Endothelial cell of umbilical vein (primary cell): ENCODE data around the gene GAA. TPM values are rescaled to one million over a fixed set of nuclear protein-coding genes. Genes with fewer than 3 reads are reported as not detected.

Experiments used
- BruUV-seq: library from RNA; stranded (reverse); fragments of 400-500 nt; replicated peaks from 2 replicates; lab custom pipeline; 2021; lab: Mats Ljungman, UMichigan
- CTCF ChIA-PET: fragments of 300-600, 350-600 bp; sonication (Branson Sonifier 250); formaldehyde crosslinking; loops from one replicate; lab custom pipeline; 2021; ENCODE audit warnings: antibody characterized with exemption, inconsistent platforms; lab: Charles Lee
- POLR2A ChIA-PET: fragments of 300-600, 350-600 bp; sonication (Branson Sonifier 250); formaldehyde crosslinking; loops from one replicate; lab custom pipeline; 2021; ENCODE audit warnings: antibody characterized with exemption, inconsistent platforms; lab: Charles Lee
- DNase-seq: peaks from one replicate; pipeline ENCODE4 v3.0.0-alpha.2; 2011; ENCODE audit warnings: low read depth, low spot score
- FAIRE-seq: peaks from 2 replicates; lab custom pipeline; 2011; peaks lifted over from hg19 to GRCh38; lab: Jason Lieb, UNC
- H2AFZ ChIP-seq: 2 replicates; pipeline ENCODE4 v1.6.0; 2012; ENCODE audit warnings: low read depth, low read length, control low read depth, inconsistent platforms
- H3K27ac ChIP-seq: 2 replicates; pipeline ENCODE4 v1.5.1; 2011; ENCODE audit warnings: low read depth, mild to moderate bottlenecking, control low read depth, low read length, moderate library complexity; ENCODE audit not compliant: insufficient read depth
- H3K27me3 ChIP-seq, 2 experiments: 2 replicates each; pipeline versions ENCODE4 v1.6.0 to v1.6.1; 2011; ENCODE audit warnings: low read length in 2 of 2, mixed read lengths in 1 of 2; ENCODE audit not compliant: control insufficient read depth in 2 of 2, insufficient read depth in 2 of 2
- H3K36me3 ChIP-seq, 2 experiments: 2 replicates in 1 of 2; 3 replicates in 1 of 2; pipeline ENCODE4 v1.5.1; 2011; ENCODE audit warnings: low read length in 2 of 2, mild to moderate bottlenecking in 1 of 2, moderate library complexity in 1 of 2; ENCODE audit not compliant: control insufficient read depth in 2 of 2, insufficient read depth in 2 of 2; ENCODE audit errors: extremely low read depth in 1 of 2
- H3K4me1 ChIP-seq: 3 replicates; pipeline ENCODE4 v1.5.1; 2011; ENCODE audit warnings: mild to moderate bottlenecking, low read length; ENCODE audit not compliant: control insufficient read depth, insufficient read depth; ENCODE audit errors: extremely low read depth
- H3K4me2 ChIP-seq: 2 replicates; pipeline ENCODE4 v1.6.1; 2011; ENCODE audit warnings: low read length, control low read depth, mixed read lengths; ENCODE audit not compliant: insufficient read depth
- H3K4me3 ChIP-seq, 3 experiments: fragments of 200-600 bp in 1 of 3; sonication (generic), shearing (Covaris generic) in 1 of 3; replicated peaks in 1 of 3; 2 replicates each; pipeline ENCODE4 v1.5.1; 2011 to 2016; ENCODE audit warnings: control low read depth in 3 of 3, low read length in 3 of 3, mild to moderate bottlenecking in 2 of 3, inconsistent platforms in 1 of 3, low read depth in 1 of 3, moderate library complexity in 1 of 3; ENCODE audit not compliant: insufficient read depth in 1 of 3
- H3K79me2 ChIP-seq: 2 replicates; pipeline ENCODE4 v1.6.0; 2012; ENCODE audit warnings: low read length, inconsistent platforms; ENCODE audit not compliant: control insufficient read depth, insufficient read depth
- H3K9ac ChIP-seq: replicated peaks from 2 replicates; pipeline ENCODE3; 2011; ENCODE audit warnings: low read length, control low read depth; ENCODE audit not compliant: insufficient read depth; ENCODE audit errors: extremely low read depth
- H3K9me1 ChIP-seq: replicated peaks from 3 replicates; pipeline ENCODE4 v1.6.0; 2011; ENCODE audit warnings: mild to moderate bottlenecking, low read length; ENCODE audit not compliant: control insufficient read depth, insufficient read depth; ENCODE audit errors: extremely low read depth
- H3K9me3 ChIP-seq: replicated peaks from 2 replicates; pipeline ENCODE4 v1.5.1; 2012; ENCODE audit warnings: low read length, inconsistent platforms; ENCODE audit not compliant: control insufficient read depth, insufficient read depth
- H4K20me1 ChIP-seq: replicated peaks from 2 replicates; pipeline ENCODE3; 2011; ENCODE audit warnings: mild to moderate bottlenecking, low read length; ENCODE audit not compliant: control insufficient read depth, insufficient read depth; ENCODE audit errors: extremely low read depth
- CTCF ChIP-seq, 2 donors: IDR thresholded peaks; 1 replicate in 1 of 2; 2 replicates in 1 of 2; pipeline ENCODE4 v1.5.1; 2011; ENCODE audit warnings: low read length in 2 of 2, mild to moderate bottlenecking in 2 of 2, moderate library complexity in 2 of 2, control low read depth in 1 of 2, inconsistent platforms in 1 of 2, low read depth in 1 of 2; ENCODE audit not compliant: insufficient read depth in 1 of 2; ENCODE audit errors: extremely low read depth in 1 of 2
- EZH2 ChIP-seq: IDR thresholded peaks from 2 replicates; pipeline ENCODE4 v1.6.1; 2012; ENCODE audit warnings: borderline replicate concordance, low read depth, mild to moderate bottlenecking, moderate library complexity, low read length, inconsistent platforms; ENCODE audit not compliant: severe bottlenecking
- FOS ChIP-seq: IDR thresholded peaks from 2 replicates; pipeline ENCODE4 v1.6.1; 2011; ENCODE audit warnings: mild to moderate bottlenecking, low read length, moderate library complexity, borderline replicate concordance; ENCODE audit not compliant: insufficient read depth
- GATA2 ChIP-seq: IDR thresholded peaks from 2 replicates; pipeline ENCODE4 v1.7.0; 2011; ENCODE audit warnings: low read depth, mild to moderate bottlenecking, moderate library complexity, mixed read lengths, low read length; ENCODE audit not compliant: insufficient read length, insufficient read depth
- MAX ChIP-seq: IDR thresholded peaks from 2 replicates; pipeline ENCODE4 v1.6.1; 2011; ENCODE audit not compliant: insufficient read depth, insufficient read length
- MYC ChIP-seq: IDR thresholded peaks from one replicate; pipeline ENCODE4 v1.6.1; 2011; ENCODE audit warnings: mild to moderate bottlenecking, low read depth, low read length
- POLR2AphosphoS5 ChIP-seq: IDR thresholded peaks from 2 replicates; pipeline ENCODE4 v1.6.1; 2012; ENCODE audit warnings: low read depth, mild to moderate bottlenecking, control low read depth, low read length, moderate library complexity; ENCODE audit not compliant: insufficient read depth
- dilution Hi-C: fragments of 300-500 bp; cut with MboI; formaldehyde crosslinking; loops from one replicate; pipeline ENCODE4 v1.15.0; 2019; ENCODE audit warnings: low sequenced_read_pairs; ENCODE audit not compliant: extremely low pct_ligation_motif_present
- intact Hi-C: fragments of 100-400 bp; cut with micrococcal nuclease; formaldehyde crosslinking; loops from one replicate; pipeline ENCODE4 v1.10.0; 2022
- polyA plus RNA-seq, 4 experiments: library from polyadenylated mRNA; depleted of rRNA in 3 of 4; stranded (reverse) in 3 of 4; unstranded in 1 of 4; fragments of >200 nt; gene quantifications; 2 replicates each; pipeline versions ENCODE4 v1.2.1 to v1.2.3, GENCODE V29; 2011 to 2012; ENCODE audit warnings: missing spikeins in 1 of 4
- total RNA-seq: library from RNA; stranded (reverse); gene quantifications from 2 replicates; pipeline ENCODE4 v1.2.3, GENCODE V29; 2021

Gene GAA
- total and polyA plus RNA-seq, 2 donors (not counting 3 experiments of a cell fraction or from before 2014, with no cell fraction given): 26.3 to 49.7 TPM

- no peak for DNase-seq
- H3K9ac ChIP-seq: no peak overlapping the region
- no peaks in the 10 kb centered on the region for H3K27me3 ChIP-seq
- H4K20me1 ChIP-seq: no peaks in the 10 kb centered on the region
- no TSS peak for BruUV-seq
- H3K4me1 ChIP-seq: no peaks in the 10 kb centered on the region
- ChIA-PET POLR2A (interaction anchor here (0.6 kb wide), 1 partner anchor 12 kb away, joined by 4 read pairs; no protein-coding TSS in a partner anchor), CTCF (no interaction called here)
- H3K36me3 ChIP-seq: peaks cover 34 to 49% of the 10 kb centered on the region in 2 experiments
- FAIRE-seq: no peak
- H3K79me2 ChIP-seq: peaks cover 5% of the 10 kb centered on the region
- no peaks in the 10 kb centered on the region for H3K9me1 ChIP-seq
- dilution Hi-C loops: no loop called here
- H2AFZ ChIP-seq: no peak overlapping the region
- H3K27ac ChIP-seq: no peak overlapping the region
- no peaks in the 10 kb centered on the region for H3K9me3 ChIP-seq
- H3K4me3 ChIP-seq: no peak overlapping the region
- TF ChIP-seq EZH2 (no peak), MYC (no peak), FOS (no peak)
- H3K4me2 ChIP-seq: no peak overlapping the region
- intact Hi-C loops: no loop called here
Measured at GRCh38 chr17:80138856-80139426, 37.6 kb downstream of the GAA start.

GRCh38 chr17:80141463-80142165 is 40.2 kb downstream of the GAA start:
- POLR2A ChIA-PET: no interaction called here
- intact Hi-C loops: no loop called here
- dilution Hi-C loops: no loop called here
- DNase-seq (no peak), FAIRE-seq (no peak)
- peaks cover 29 to 46% of the 10 kb centered on the region in 2 experiments for H3K36me3 ChIP-seq
- H2AFZ ChIP-seq: no peak overlapping the region
- peaks cover 2% of the 10 kb centered on the region for H4K20me1 ChIP-seq
- peaks cover 11% of the 10 kb centered on the region for H3K4me1 ChIP-seq
- no peaks in the 10 kb centered on the region for H3K27me3 ChIP-seq
- no peaks in the 10 kb centered on the region for H3K9me1 ChIP-seq
- TF ChIP-seq FOS (no peak), GATA2 (no peak), POLR2AphosphoS5 (no peak), CTCF (IDR thresholded peaks at IDR 0.05; ENCODE audit: extremely low read depth in 1 of 2, insufficient read depth in 1 of 2, low read depth in 1 of 2, low read length in 2 of 2) (no peak), MAX (no peak)
- CTCF ChIA-PET: interaction anchor here (1.1 to 2.7 kb wide), 3 partner anchors 17 to 40 kb away, joined by 3 to 7 read pairs (median 4); partner anchors contain the start of gene GAA
- H3K79me2 ChIP-seq: peaks cover 31% of the 10 kb centered on the region
- BruUV-seq: no TSS peak
- no peak overlapping the region for H3K4me2 ChIP-seq
- H3K9ac ChIP-seq: no peak overlapping the region
- H3K4me3 ChIP-seq: no peak overlapping the region
- H3K27ac ChIP-seq: no peak overlapping the region
- H3K9me3 ChIP-seq: no peaks in the 10 kb centered on the region
